ENCODE data around the gene NAPEPLD.
A peak's percentile ranks its signal among the peaks of the same experiment; 100 is the strongest.
"Not testable (repeated sequence)": the region's sequence is repeated elsewhere in the genome, so short reads cannot be mapped to it uniquely, and the experiment has no call there.

NAPEPLD gene

GRCh38 chr7:103148994-103149807, at the start of gene NAPEPLD:
TSS of gene NAPEPLD (minus strand) at chr7:103149099. CDS start at chr7:103128776, 20,323 bp downstream.
- CTCF ChIA-PET: no interaction called here
- TF ChIP-seq ZNF384 (IDR thresholded peaks at IDR 0.05) (no peak), FOXK2 (IDR thresholded peaks at IDR 0.05) (no peak), FOXM1 (IDR thresholded peaks at IDR 0.05; ENCODE audit: borderline replicate concordance) (peak; percentile 29; the same call in 1 of the 2 replicates), HDGF (IDR thresholded peaks at IDR 0.05; ENCODE audit: borderline replicate concordance) (no peak), TARDBP (IDR thresholded peaks at IDR 0.05) (peak; percentile 77), L3MBTL2 (conservative IDR thresholded peaks at IDR 0.05) (peak; percentile 98), SP1 (IDR thresholded peaks at IDR 0.05) (no peak), SUZ12 (IDR thresholded peaks at IDR 0.05) (no peak), ARNT (IDR thresholded peaks at IDR 0.05) (no peak), ELF4 (IDR thresholded peaks at IDR 0.05) (peak; percentile 49; the same call in 1 of the 2 replicates), LEF1 (IDR thresholded peaks at IDR 0.05; ENCODE audit: borderline replicate concordance) (no peak), BHLHE40 (IDR thresholded peaks at IDR 0.05; ENCODE audit: borderline replicate concordance) (no peak), CTBP1 (IDR thresholded peaks at IDR 0.05; ENCODE audit: borderline replicate concordance) (no peak), FOXA1 (IDR thresholded peaks at IDR 0.05) (no peak), NFRKB (IDR thresholded peaks at IDR 0.05) (0 out of 2 replicates have a peak, but pooled peaks have one; percentile 36)
- TF ChIP-seq, protein P1, sequence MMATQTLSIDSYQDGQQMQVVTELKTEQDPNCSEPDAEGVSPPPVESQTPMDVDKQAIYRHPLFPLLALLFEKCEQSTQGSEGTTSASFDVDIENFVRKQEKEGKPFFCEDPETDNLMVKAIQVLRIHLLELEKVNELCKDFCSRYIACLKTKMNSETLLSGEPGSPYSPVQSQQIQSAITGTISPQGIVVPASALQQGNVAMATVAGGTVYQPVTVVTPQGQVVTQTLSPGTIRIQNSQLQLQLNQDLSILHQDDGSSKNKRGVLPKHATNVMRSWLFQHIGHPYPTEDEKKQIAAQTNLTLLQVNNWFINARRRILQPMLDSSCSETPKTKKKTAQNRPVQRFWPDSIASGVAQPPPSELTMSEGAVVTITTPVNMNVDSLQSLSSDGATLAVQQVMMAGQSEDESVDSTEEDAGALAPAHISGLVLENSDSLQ (IDR thresholded peaks at IDR 0.05): peak; percentile 84; the same call in 1 of the 2 replicates
- POLR2A ChIA-PET: interaction anchor here (0.6 to 1.6 kb wide), 5 partner anchors 19 to 401 kb away, joined by 3 to 5 read pairs (median 4); partner anchors contain the start of genes ARMC10, FAM185A and FBXL13

DNA sequence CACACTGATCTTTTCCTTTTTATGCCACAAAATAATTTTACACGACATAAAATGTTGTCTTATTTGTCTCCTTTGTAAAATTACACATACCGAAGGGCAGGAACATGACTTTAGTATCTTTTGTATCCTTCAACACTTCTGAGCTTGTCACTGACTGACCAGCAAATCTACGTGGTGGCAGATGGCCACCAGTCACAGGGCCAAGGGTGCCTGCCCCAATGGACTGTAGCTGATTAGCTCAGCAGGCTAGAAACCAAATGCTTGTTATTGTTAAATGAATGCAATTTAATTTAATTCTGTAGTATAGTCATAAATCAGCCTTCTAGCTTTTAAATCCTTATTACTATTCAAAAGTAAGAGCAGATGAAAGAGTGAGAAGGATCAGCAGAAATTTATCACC, 49.2 kb upstream of the NAPEPLD start:
- CTCF ChIA-PET; POLR2A ChIA-PET; DNase-seq (ENCODE audit: extremely low spot score): not testable (repeated sequence)

More at GRCh38 chr7:103148994-103149807, at the start of gene NAPEPLD:
- DNase-seq (ENCODE audit: extremely low spot score): peak; percentile 75

- DNase-seq (ENCODE audit: extremely low spot score); POLR2A ChIA-PET; CTCF ChIA-PET: not testable (repeated sequence)
Observed at GRCh38 chr7:103195364-103195763, 46.5 kb upstream of the NAPEPLD start.

DNA sequence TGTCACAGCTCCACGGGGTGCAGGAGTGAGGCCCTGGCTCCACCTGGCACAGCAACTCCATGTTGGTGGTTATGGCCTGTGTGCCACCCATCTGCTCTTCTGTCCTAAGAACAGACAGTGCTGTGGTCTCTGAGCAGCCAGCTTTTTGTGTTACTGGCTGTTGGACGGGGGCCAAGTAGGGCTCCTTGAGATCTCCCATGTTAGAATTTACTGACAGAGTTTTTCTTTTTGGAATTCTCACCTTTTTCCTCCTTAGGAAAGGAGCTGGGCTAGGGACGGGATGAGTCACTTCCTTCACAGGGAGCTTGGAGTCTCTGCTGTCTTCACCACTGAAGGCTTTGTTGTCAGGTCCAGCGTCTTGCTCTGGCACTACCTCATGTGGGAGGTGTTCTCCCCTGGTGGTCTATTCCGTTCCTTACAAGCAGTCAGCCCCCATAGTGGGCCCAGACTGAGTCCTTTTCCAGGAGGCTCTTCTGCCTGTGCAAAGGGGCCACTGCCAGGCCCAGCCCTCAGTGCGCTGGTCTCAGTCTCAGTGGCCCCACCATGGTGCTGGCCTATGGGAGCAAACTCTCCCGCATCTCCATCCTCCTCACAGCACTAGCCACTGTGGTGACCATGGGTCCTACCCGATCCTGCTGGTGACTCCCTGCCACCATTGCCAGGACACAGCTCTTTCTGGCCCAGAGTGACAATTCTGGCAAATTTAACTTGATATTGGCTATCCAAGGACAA, 23.7 kb upstream of the NAPEPLD start:
- POLR2A ChIA-PET; CTCF ChIA-PET; DNase-seq (ENCODE audit: extremely low spot score): not testable (repeated sequence)

DNA sequence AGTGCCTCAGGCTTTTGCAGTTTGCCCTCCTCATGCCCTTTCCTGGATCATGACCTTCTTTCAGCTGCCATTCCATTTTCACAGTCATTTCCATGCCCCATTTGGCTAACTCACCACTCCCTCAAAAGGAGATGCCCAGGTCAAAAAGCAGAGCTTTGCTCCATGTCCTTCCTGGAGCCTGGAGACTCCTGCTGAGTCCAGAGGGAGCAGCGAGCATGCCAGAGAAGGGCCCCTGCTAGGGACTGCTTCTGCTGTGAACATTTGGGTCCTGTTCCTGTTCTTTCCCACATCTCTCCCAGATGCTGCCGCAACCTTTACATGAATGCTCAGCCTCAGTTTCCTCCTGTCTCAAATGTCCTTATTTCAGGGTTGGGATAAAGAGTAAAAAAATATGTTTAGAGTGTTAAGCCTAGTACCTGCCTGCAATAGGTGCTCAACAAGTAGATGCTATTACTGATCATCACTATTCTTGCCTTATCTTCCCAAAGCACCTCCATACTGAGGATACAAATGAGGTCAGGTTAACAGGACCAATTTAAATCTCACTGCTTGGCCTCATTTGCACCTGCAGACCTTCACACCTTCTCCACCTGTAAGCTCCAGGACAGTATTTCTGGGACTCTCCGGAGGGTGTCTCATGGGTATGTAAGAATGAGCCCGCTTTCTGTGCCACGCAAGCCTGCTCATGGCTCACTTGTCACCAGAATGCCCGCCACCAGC, 23.0 kb upstream of the NAPEPLD start:
- CTCF ChIA-PET; POLR2A ChIA-PET; DNase-seq (ENCODE audit: extremely low spot score): not testable (repeated sequence)

GRCh38 chr7:103166921-103167544, 18.1 kb upstream of the NAPEPLD start:
- POLR2A ChIA-PET; CTCF ChIA-PET; DNase-seq (ENCODE audit: extremely low spot score): not testable (repeated sequence)

DNA sequence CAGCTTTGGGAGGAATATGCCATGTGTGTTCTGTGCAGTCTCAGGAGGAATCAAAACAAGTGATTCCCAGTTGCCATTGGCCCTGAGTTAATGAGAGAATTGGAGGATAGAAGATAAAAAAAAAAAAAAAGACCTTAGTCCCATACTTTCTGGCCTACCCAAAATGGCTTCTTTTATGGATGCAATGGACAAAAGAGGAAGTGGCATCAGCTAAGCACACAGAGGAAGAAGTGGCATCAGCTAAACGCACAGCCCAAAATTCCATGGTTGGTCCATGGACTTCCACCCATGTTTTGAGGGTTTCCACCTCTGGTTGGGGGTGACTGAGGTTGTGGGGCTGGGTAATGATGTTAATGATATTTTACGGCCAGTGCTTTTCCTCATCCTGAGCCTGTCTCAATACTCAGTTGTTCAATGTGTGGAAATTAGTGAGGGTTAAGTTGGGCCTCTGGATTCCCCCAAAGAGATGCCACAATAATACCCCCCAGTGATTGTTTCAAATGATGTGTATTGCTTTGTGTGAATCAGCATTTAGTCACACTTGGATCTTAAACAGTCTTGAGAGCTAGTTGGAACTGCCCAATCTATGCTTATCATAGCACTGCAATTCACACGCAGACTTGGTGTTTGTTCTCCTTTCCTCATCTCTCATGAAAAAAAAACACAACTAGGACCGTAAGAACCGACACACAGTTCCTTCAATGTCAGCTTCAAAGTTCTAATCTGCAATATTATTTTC, 14.4 kb upstream of the NAPEPLD start:
- CTCF ChIA-PET; DNase-seq (ENCODE audit: extremely low spot score); POLR2A ChIA-PET: not testable (repeated sequence)

GRCh38 chr7:103162641-103163040, 13.7 kb upstream of the NAPEPLD start:
- CTCF ChIA-PET; DNase-seq (ENCODE audit: extremely low spot score); POLR2A ChIA-PET: not testable (repeated sequence)

GRCh38 chr7:103161998-103162616, 13.2 kb upstream of the NAPEPLD start:
- DNase-seq (ENCODE audit: extremely low spot score); POLR2A ChIA-PET; CTCF ChIA-PET: not testable (repeated sequence)

GRCh38 chr7:103159072-103159471, 10.2 kb upstream of the NAPEPLD start:
- DNase-seq (ENCODE audit: extremely low spot score); CTCF ChIA-PET; POLR2A ChIA-PET: not testable (repeated sequence)

- DNase-seq (ENCODE audit: extremely low spot score); CTCF ChIA-PET; POLR2A ChIA-PET: not testable (repeated sequence)
Observed at GRCh38 chr7:103155331-103156024, 6.6 kb upstream of the NAPEPLD start.

Measured in HEK293T (cell line).